MM.1S (cell line): ENCODE data around the gene CCDC187.

Experiments used
- CTCF ChIP-seq: fragments of 300-600 bp; sonication (generic); IDR thresholded peaks from 2 replicates; pipeline ENCODE4 v1.5.1; 2016; ENCODE audit warnings: antibody characterized with exemption, low read length, mixed read lengths
- EZH2 ChIP-seq: fragments of 300-600 bp; sonication (generic); optimal IDR thresholded peaks from 2 replicates; pipeline ENCODE3; 2017; ENCODE audit warnings: low read depth, mild to moderate bottlenecking, antibody characterized with exemption, low read length, mixed read lengths

- no peak for TF ChIP-seq CTCF
- TF ChIP-seq EZH2 = no peak
These were observed 27.2 kb downstream of the CCDC187 start for GRCh38 chr9:136276716-136277115.
